ENCODE measurements around the gene LPAR1. TPM values are rescaled to one million over a fixed set of nuclear protein-coding genes. Genes with fewer than 3 reads are reported as not detected.

LPAR1 gene
- total RNA-seq, 4 donors from 2014 or later, result 51.1 to 123 (median 72.1) TPM

- TF ChIP-seq CTCF (IDR thresholded peaks at IDR 0.05; ENCODE audit: low read depth), result no peak
Measured at GRCh38 chr9:111016016-111016415, 22.3 kb downstream of the LPAR1 start.

GRCh38 chr9:111013707-111014106 lies 24.6 kb downstream of the LPAR1 start:
- no peak for TF ChIP-seq CTCF (IDR thresholded peaks at IDR 0.05; ENCODE audit: low read depth)

- TF ChIP-seq CTCF (IDR thresholded peaks at IDR 0.05; ENCODE audit: low read depth), result no peak
Measured at GRCh38 chr9:111013250-111013649, 25.0 kb downstream of the LPAR1 start.

GRCh38 chr9:111008158-111009075 lies 29.9 kb downstream of the LPAR1 start:
- TF ChIP-seq CTCF (IDR thresholded peaks at IDR 0.05; ENCODE audit: low read depth), result no peak

GRCh38 chr9:111005746-111006470 lies 32.4 kb downstream of the LPAR1 start:
- no peak for TF ChIP-seq CTCF (IDR thresholded peaks at IDR 0.05; ENCODE audit: low read depth)

- TF ChIP-seq CTCF (IDR thresholded peaks at IDR 0.05; ENCODE audit: low read depth), result no peak
Measured at GRCh38 chr9:111004936-111005335, 33.3 kb downstream of the LPAR1 start.

- no peak for TF ChIP-seq CTCF (IDR thresholded peaks at IDR 0.05; ENCODE audit: low read depth)
Measured at GRCh38 chr9:111003182-111003581, 35.1 kb downstream of the LPAR1 start.

All from subcutaneous adipose tissue (tissue), 4 donors.